Sigmoid colon (tissue), 4 donors: Measurements from ENCODE around the gene HDAC7.

Source experiments
- CTCF ChIP-seq, 4 experiments: fragments of 450-650 bp in 3 of 4; fragments of 200-600 bp in 1 of 4; IDR thresholded peaks; one replicate each; pipeline ENCODE4 v1.5.1; 2016 to 2019; ENCODE audit warnings: antibody characterized with exemption in 4 of 4, mild to moderate bottlenecking in 3 of 4, moderate library complexity in 2 of 4
- EP300 ChIP-seq, 4 donors: sonication (generic); formaldehyde crosslinking; IDR thresholded peaks; one replicate each; pipeline ENCODE4 v1.6.1; 2017; ENCODE audit warnings: antibody characterized with exemption in 4 of 4
- POLR2A ChIP-seq, 2 donors: fragments of 450-650 bp; IDR thresholded peaks; one replicate each; pipeline ENCODE4 v1.6.1; 2016; ENCODE audit warnings: antibody characterized with exemption in 2 of 2, mild to moderate bottlenecking in 2 of 2, moderate library complexity in 2 of 2
- POLR2AphosphoS5 ChIP-seq, 4 donors: sonication (generic); formaldehyde crosslinking; IDR thresholded peaks; one replicate each; pipeline ENCODE4 v1.6.1; 2017; ENCODE audit warnings: antibody characterized with exemption in 4 of 4

- TF ChIP-seq POLR2A (IDR thresholded peaks at IDR 0.05) (no peak), CTCF (IDR thresholded peaks at IDR 0.05) (no peak), POLR2AphosphoS5 (IDR thresholded peaks at IDR 0.05) (no peak), EP300 (IDR thresholded peaks at IDR 0.05) (no peak)
These were observed 79.7 kb downstream of the HDAC7 start for GRCh38 chr12:47739979-47740378.
